Measurements from ENCODE around the gene FBXL5.

FBXL5 gene

DNA sequence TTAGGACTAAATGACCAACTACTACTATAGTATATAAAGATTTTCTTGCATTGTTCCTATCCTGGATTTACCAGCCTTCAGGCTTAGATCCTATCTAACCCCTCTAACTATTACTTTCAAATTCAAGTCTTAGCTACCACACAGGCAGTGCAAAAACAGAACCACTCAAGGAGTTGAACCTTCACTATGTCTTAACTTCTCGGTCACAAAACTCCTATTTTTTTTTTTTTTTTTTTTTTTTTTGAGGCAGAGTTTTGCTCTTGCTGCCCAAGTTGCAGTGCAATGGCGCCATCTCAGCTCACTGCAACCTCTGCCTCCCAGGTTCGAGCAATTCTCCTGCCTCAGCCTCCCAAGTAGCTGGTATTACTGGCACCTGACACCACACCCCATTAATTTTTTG is 20.2 kb upstream of the FBXL5 start:
- no peak for DNase-seq

DNA sequence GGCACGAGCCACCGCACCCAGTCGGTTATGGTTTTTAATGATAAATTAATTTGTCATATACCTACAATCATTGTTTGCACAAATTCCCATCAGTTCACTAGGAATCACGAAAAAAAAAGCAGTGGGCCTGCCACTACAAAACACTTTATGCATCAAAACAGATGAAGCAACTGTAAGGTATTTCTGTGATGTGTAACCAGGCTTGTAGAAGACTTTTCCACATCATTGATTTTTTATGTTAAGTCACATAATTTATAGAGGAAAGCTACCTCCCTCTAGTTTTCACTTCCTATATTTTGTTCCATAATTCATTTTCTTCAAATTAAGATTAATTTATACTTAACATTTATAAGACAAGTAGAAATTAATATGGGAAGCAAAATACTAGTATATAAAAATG is 19.8 kb upstream of the FBXL5 start:
- no peak for DNase-seq

DNA sequence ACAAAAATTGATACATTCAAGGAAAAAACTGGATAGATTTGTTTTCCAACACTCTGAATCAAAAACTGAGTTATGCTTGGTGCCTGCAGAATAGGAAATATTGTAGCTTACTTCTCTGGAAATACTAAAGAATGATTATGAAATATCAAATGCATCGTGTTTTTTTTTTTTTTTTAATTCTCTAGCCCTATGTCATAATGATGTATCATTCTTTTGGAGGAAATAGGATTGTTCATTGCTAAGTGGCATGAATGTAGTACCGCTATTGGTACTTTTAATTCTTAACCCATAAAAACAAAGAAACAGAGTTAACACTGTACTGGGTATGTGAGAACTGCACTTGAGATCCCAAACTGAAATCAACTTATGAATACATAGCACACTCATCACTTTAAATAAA is 18.9 kb upstream of the FBXL5 start:
- DNase-seq: no peak

DNA sequence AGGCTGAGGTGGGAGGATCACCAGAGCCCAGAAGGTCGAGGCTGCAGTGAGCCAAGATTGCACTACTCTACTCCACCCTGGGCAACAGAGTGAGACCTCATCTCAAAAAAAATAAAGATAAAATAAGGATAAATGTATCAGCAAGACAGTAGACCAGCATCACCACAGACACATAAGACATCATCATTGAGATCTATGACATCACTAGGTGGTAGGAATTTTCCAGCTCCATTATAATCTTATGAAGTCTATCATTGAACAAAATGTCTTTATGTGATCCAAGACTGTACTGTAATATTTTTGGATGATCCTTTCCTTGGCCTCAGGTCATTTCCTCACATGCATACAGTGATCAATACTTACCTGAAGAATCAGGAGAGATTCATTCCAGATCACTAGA is 18.2 kb upstream of the FBXL5 start:
- DNase-seq: no peak

DNA sequence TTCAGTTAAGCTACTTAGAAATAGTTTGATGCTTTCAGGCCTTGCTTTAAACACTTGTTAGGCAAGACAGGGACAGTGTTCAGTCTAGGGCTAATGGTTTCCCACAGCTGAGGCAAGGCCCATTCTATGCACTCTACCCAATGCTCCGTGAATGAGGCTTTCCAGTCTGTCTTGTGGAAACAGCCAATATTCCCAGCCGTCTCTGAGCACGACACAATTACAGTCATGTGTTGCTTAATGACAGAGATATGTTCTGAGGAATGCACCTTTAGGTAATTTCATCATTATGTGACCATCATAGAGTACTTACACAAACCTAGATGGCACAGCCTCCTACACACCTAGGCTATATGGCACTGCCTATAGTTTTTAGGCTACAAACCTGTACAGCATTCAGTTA is 16.9 kb upstream of the FBXL5 start:
- DNase-seq: no peak

DNA sequence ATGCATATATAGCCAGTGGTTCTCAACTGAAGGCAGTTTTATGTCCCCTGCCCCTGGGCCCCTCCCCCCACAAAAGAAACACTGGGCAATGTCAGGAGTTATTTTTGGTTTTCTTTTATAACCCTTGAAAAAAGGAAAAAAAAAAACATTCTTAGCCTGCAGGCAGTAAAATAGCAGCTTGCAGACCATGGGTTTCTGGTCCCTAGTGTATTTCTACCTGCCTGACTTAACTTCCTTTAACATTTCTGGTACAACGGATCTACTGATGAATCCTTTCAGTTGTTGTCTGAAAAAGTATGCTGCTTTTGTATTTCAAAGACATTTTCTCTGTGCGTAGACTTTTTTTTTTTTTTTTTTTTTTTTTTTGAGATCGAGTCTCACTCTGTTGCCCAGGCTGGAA is 15.4 kb upstream of the FBXL5 start:
- no peak for DNase-seq

DNA sequence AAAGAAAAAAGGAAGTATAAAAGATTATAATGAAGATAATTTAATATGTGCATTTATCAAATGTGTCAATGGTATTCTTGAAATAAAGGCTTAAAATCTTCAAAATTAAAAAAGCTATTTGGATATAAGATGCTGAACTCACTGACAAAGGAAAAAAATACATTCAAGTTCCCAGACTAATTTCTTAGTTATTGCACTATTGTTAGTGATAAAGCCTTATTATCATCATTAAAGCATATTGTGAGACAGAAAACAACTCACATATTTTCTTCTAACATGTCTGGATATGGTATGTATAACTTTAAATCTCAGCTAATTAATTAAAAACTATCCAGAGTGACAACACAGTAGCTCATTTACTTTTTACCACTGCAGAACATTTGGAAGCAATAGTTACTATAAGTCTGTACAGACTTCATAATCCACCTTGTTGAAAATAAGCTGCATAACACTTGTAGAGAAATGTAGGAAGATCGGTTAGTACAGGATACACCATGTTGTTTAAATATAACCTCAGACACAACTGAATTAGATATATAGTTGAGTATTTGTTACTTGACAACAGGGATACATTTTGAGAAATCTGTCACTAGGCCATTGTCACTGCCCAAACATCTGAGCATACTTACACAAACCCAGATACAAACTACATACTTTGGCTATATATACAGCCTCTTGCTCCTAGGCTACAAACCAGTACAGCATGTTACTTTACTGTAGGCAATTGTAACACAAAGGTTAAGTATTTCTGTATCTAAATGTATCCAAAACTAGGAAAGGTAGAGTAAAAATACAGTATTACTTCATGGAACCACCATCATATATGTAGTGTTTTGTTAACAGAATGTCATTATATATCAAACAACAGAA is 13.6 kb upstream of the FBXL5 start:
- DNase-seq: no peak

DNA sequence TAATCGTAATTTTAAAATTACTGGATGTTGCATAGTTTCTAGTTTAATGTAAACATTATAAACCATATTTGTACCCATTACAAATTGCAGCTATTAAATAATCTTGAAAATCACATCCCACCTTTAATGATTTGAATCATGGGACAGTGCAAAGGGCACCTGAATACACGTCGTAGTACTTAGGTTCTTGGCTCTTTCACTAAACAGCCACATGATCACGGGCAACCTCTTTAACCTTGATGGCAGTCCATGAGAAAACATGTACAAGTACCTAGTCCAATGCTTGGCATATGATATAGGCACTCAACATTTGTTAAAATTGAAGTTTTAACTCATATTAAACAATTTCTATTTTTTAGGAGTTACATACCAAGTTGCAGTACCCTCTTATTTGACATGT is 11.8 kb upstream of the FBXL5 start:
- no peak for DNase-seq

DNA sequence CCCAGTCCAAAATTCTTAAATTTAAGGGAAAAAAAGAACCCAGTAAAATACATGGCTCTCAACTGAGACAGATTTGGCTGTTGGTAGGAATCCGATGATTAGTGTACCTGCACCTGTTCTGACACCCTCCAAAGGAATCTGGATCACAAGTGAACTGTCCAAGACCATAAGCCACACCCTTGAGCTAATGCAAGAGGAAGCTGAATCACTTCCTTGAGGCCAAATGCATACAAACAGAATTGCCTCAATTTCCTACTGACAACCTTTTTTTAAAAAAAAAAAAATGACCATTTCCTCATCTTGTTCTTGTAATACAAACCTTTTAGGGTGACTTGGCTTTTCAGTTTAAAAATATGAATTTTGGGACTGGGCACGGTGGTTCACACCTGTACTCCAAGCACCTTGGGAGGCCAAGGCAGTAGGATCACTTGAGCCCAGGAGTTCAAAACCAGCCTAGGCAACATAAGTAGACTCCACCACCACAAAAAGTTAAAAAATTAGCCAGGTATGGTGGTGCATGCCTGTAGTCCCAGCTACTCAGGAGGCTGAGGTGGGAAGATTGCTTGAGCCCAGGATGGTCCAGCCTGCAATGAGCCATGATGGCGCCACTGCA is 10.7 kb upstream of the FBXL5 start:
- DNase-seq: no peak

DNA sequence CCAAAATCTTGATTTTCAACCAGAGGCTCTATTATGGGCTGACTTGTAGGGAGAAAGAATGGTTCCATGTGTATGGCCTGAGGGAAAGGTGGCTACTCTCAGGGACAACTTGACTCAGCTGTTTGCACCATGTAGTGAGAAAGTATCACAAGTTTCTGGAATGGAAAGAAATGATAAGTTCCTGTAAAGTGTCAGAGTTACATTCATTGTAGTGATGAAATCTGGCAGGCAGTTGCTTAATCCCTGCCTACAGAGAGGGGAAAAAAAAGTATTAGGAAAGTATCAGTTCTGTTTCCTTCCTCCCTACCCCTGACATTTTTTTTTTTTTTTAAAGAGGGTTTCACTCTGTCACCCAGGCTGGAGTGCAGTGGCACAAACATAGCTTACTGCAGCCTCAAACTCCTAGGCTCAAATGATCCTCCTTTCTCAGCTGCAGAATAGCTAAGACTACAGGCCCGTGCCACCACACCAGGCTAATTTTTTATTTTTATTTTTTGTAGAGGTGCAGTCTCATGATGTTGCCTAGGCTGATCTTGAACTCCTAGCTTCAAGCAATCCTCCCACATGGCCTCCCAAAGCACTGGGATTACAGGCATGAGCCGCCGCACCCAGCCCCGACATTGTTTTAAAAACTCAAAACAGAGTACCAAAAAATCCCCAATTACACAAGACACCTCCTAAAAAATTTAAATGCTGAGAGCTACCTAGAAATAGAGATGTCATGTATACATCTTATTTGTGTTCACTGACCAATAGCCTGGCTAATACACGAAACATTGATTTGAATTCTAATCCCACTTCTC is 4.8 kb upstream of the FBXL5 start:
- DNase-seq: no peak

DNA sequence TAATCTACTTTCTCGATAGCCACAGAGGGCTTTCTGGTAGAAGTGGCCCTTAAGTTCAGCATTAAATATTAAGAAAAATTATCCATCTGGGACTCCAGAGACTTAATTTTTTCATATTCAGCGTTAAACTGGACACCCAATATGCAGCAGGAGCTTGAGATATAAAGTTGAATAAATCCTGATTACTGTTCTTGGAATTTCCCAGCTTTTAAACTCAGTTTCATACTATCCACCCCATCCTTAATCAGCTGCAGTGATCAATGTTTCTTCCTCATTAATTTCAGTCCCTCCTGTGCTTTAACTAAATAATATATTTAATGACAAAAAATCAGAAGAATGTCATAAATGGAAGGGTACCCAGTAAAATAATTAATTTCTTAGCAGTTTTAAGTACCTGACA is 3.6 kb upstream of the FBXL5 start:
- DNase-seq: no peak

DNA sequence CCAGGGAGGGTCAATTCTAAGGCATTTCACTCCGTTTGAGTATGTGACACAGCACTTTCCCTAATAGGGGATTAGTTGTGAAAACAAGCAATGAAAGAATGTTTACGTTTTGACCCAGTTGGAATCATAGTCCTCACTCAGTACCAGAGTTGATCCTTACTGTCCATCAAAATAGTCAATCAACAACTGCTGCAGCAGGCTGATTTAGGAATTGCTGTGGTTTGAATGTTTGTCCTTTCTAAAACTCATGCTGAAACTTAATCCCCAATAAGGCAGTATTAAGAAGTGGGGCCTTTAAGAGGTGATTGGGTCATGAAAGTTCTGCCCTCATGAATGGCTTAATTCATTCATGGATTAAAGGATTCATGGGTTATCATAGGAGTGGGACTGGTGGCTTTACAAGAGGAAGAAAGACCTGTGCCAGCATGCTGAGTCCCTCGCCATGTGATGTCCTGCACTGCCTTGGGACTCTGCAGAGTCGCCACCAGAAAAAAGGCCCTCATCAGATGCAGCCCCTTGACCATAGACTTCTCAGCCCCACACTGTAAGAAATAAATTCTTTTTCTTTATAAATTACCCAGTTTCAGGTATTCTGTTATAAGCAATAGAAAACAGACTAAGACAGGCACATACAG is 3.1 kb upstream of the FBXL5 start:
- DNase-seq: no peak

DNA sequence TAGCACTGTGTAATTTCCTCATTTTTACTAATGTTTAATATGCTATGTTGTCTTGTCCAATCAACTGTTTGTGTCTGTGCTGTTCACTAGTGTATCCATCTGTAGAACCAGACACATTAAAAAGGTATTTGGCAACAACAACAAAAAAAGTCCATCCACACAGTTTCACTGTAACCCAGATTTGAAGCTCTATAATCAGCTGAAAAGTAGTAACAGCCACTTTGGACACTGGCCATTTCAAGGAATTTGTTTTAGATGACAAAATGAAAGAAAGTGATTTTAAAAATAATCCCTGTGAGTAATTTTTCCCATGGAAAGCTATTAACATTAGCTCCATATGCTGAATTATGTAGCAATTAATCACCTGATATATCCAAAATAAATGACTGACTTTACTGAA is 2.2 kb upstream of the FBXL5 start:
- no peak for DNase-seq

DNA sequence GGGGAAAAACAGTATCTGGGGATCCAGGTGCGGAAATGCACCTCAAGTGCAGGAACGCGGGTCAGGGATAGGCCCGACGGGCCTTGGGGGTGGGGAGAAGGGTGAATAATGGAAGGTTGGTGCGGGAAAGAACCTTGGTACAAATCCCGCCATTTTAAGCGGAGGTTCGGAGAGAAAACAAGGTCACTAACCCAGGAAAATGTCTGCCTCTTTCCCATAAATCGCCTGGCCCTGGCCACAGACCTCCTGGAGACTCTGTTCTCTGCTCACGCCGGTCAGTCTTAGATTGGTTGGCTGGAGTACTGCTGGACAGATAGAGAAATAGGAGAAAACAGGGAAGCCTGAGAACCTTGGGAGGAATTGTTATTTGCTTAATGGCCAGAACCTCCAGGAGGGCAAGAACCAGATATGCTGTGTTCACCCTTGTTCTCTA is 897 bp upstream of the FBXL5 start:
- no peak for DNase-seq

DNA sequence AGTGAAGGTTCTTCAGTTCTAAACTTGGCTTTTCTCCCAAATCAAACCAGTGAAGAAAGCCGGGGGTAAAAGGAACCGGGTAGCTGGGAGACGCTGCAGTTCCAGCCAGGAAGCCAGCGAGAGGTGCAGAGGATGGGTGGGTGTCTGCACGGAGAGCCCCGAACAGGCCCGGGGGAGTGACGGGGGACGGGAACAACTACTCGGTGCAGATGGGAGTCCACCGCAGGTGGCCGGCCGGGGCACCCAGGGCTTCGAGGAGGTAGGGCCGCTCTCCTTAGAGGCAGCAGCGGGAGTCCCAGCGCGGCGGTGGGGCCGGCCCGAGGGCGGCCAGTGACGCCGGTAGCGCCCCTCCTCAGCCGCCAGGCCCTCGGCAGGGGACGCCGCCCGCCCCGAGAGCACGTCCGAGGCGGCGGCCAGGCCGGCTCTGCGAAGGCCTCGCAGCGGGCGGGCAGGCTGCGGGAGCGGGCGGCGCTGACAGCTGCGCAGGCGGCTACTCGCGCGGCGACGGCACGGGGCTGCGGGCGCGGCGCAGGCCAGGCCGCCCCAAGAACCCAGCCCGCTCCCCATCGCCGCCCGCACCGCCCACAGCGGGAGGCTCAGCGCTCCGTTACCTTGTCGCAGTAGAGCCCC is 449 bp downstream of the FBXL5 start:
- peak; percentile 68 for DNase-seq

DNA sequence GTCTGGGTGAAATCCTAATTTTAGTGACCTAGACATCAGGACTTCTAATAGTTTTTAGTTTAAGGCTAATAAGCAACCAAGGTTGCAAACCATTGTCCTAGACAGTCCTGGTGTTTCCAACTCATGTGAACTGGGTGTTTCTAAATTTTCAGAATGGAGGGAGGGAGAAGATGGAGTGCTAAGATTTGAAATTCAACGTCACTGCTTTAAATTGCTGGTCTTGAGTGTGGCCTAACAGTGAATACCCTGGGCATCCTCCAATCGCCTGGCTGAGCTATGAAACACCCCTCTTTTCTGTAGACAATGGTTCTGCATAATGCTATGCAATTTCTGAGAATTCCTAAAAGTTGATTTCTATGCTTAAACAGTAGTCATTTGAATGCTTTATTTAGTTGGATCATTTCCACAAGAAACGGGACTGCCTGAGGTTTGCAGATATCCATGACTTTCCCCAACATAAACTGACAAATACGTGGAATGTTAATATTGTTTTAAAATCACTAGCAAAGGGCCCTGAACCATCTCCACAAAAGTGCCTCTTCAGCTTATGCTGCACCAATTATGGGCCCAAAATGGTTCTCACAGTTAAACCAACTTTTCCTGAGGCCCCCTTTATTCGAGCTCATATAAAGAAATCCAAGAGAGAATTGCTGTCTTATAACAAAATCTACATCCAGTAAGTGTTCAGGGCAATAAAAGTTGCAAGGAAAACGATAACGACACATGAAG is 1.1 kb downstream of the FBXL5 start:
- DNase-seq: no peak

DNA sequence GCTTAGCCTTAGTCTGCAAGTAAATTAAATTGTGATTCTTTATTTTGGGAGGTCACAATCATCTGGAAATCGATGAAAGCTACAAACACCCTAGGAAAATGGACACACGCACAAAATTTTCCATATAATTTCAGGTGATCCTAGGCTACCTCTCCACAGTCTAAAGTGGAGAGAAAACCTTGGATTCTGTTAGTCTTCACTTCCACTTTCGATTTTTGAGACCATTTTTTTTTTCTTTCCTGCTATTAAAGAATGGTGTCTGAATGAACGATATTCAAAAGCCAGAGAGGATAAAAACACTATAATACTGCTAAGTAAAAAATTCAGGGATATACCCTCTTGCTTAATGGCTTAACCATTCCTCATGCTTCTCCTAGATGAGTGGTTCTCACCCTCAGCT is 1.7 kb downstream of the FBXL5 start:
- DNase-seq: no peak

DNA sequence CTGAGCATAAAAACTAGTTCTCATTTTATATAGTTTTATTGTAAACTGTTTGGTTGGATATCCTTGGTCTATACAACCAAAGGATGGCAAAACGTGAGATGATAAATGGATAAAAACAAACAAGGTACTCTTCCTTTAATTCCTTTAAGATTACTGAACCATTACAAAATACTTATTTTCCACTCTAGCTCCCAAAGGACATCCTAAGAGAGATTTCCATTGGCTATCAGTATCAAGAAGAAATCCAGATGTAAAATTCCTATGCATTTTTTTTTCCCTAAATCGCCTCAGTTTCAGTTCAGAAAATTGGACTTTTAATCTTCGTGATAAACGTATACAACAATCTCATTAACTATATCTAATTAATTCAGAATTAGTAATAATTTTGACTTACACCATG is 2.3 kb downstream of the FBXL5 start:
- DNase-seq: no peak

DNA sequence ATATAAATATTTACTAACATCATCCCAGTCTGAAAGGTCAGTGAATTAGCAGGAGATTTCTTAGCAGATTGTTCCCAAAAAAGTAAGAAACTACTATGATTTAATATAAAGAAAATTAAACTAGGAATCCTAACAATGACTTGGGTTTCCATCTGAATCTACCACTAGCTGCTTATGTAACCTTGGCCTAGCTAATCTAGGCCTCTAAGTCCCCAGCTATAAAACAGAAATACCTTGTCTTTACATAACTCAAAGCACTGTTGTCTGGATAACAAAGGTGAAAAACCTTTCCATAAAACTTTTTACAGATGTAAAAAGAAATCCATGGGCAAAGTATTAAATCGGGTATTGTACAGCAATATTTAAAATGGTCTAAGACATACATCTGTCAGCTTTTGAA is 3.0 kb downstream of the FBXL5 start:
- DNase-seq: no peak

DNA sequence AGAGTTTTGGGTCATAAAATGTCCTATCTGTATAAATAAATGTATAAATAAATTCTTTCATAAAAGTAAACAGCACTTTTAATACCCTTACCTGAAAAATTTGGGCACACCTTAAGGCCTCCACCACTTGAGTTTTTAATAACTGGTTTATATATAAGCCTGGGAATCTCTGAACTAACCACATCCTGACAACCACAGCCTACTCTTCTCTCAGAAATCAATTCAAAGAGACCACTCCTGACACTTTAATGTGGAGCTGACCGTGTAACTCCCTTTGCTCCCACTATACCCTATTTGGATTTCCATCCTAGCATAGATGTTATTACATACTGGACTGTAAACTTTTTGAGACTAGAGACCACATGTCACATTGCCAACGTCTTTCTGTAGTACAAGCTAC is 3.5 kb downstream of the FBXL5 start:
- no peak for DNase-seq

DNA sequence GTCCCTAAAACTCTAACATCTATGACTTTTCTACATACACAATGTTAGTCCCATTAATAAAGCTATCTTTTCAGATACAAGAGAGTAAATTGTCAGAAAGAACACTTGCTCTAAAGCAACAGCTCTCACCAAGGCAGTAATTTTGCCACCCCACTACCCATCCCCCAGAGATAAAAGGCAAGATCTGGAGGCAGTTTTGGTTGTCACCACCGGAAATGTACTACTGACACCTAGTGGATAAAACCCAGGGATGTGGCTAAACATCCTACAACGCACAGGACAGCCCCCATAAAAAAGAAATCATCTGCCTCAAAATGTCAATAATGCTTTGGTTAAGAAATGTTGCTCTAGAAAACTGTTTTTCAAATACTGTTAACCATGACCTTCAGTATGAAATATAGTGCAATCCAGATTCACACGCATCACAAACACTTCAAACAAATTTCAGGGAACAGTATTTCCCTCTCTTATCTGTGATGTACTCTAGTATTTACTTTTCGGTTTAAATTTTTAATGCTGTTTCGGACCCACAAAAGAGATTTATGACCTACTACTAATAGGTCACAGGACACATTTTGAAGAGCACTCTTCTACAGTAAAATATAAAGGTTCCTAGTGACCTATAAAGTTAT is 5.1 kb downstream of the FBXL5 start:
- peak; percentile 52 for DNase-seq

DNA sequence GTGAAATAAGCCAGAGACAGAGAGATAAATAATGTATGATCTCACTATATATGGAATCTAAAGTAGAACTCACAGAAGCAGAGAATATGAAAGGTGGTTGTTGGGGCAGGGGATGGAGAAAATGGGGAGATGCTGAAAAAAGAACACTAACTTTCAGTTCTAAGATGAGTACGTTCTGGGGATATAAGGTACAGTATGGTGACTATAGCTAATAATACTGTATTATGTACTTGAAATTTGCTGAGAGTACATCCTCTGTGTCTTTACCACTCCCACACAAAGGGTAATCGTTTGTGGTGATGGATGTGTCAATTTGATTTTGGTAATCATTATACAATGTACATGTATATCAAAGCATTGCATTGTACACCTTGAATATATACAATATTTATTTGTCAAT is 6.6 kb downstream of the FBXL5 start:
- no peak for DNase-seq
